ENCODE data around the gene C13orf46. TPM values are rescaled to one million over a fixed set of nuclear protein-coding genes. Genes with fewer than 3 reads are reported as not detected.

C13orf46 gene
- total RNA-seq, 2 donors from 2014 or later, result 0.59 to 2.7 TPM

- peak; percentile 50 for DNase-seq (ENCODE audit: low spot score)
- H3K4me3 ChIP-seq, result no peak overlapping the region
- H3K36me3 ChIP-seq, result no peaks in the 10 kb centered on the region
- no peaks in the 10 kb centered on the region for H3K9me3 ChIP-seq
- no peak for TF ChIP-seq CTCF (IDR thresholded peaks at IDR 0.05)
- no peak overlapping the region for H3K27ac ChIP-seq
- H3K27me3 ChIP-seq, result no peaks in the 10 kb centered on the region
- no peaks in the 10 kb centered on the region for H3K4me1 ChIP-seq
Measured at GRCh38 chr13:113905942-113906341, 67.9 kb downstream of the C13orf46 start.

- H3K27me3 ChIP-seq, result no peaks in the 10 kb centered on the region
- no peak for DNase-seq (ENCODE audit: low spot score)
- H3K4me3 ChIP-seq, result no peak overlapping the region
- H3K27ac ChIP-seq, result no peak overlapping the region
- H3K9me3 ChIP-seq, result no peaks in the 10 kb centered on the region
- no peaks in the 10 kb centered on the region for H3K4me1 ChIP-seq
- no peak for TF ChIP-seq CTCF (IDR thresholded peaks at IDR 0.05)
- no peaks in the 10 kb centered on the region for H3K36me3 ChIP-seq
Measured at GRCh38 chr13:113905018-113905417, 68.9 kb downstream of the C13orf46 start.

GRCh38 chr13:113904411-113904810 is 69.5 kb downstream of the C13orf46 start:
- Histone ChIP-seq H3K4me3 (no peak overlapping the region), H3K36me3 (no peaks in the 10 kb centered on the region), H3K27me3 (no peaks in the 10 kb centered on the region), H3K27ac (no peak overlapping the region), H3K4me1 (no peaks in the 10 kb centered on the region), H3K9me3 (no peaks in the 10 kb centered on the region)
- peak; percentile 57 to 78 for TF ChIP-seq CTCF (IDR thresholded peaks at IDR 0.05)
- DNase-seq (ENCODE audit: low spot score), result peak; percentile 64

GRCh38 chr13:113903912-113904311 is 70.0 kb downstream of the C13orf46 start:
- no peaks in the 10 kb centered on the region for H3K27me3 ChIP-seq
- no peaks in the 10 kb centered on the region for H3K4me1 ChIP-seq
- no peaks in the 10 kb centered on the region for H3K9me3 ChIP-seq
- H3K27ac ChIP-seq, result peak overlapping the region in 1 of 2 donors; percentile 45
- H3K36me3 ChIP-seq, result no peaks in the 10 kb centered on the region
- H3K4me3 ChIP-seq, result no peak overlapping the region
- DNase-seq (ENCODE audit: low spot score), result peak; percentile 40
- no peak for TF ChIP-seq CTCF (IDR thresholded peaks at IDR 0.05)

Other genes with a start within 250 kb of the C13orf46 start
- gene TMEM255B, start 214.8 kb downstream of the C13orf46 start, total RNA-seq, result 1 to 10 TPM; 5.2 to 6.0 TPM
- gene GAS6, start 110.0 kb downstream of the C13orf46 start, total RNA-seq, result 100 to 1,000 TPM; 206 to 254 TPM
- 10 to 100 TPM; 10.2 to 13.2 TPM for gene RASA3, start 158.5 kb upstream of the C13orf46 start, total RNA-seq
- gene CFAP97D2, start 205.2 kb upstream of the C13orf46 start, total RNA-seq, result not detected

Data from right atrium auricular region (tissue), 2 donors.